CD4-positive, CD25-positive, alpha-beta regulatory T cell (primary cell): ENCODE data around the gene SLC16A3. TPM values are rescaled to one million over a fixed set of nuclear protein-coding genes. Genes with fewer than 3 reads are reported as not detected.
A peak's percentile ranks its signal among the peaks of the same experiment; 100 is the strongest.
"Not testable (repeated sequence)": the region's sequence is repeated elsewhere in the genome, so short reads cannot be mapped to it uniquely, and the experiment has no call there.

Experiments
- ATAC-seq, 2 donors: fragments of 150-1000 bp; cut with Tn5 transposase; one replicate each; pipeline ENCODE4 v1.10.0; 2021; ENCODE audit warnings: low read depth in 2 of 2, moderate number of reproducible peaks in 2 of 2, moderate library complexity in 1 of 2
- DNase-seq, 3 donors: peaks; one replicate each; pipeline versions ENCODE4 v3.0.0 to v3.0.0-alpha.2; 2012 to 2022; ENCODE audit warnings: mixed read lengths in 1 of 3
- H3K27ac ChIP-seq: one replicate; pipeline ENCODE4 v1.7.0; 2013; ENCODE audit warnings: mild to moderate bottlenecking, low read length; ENCODE audit not compliant: insufficient read depth, poor library complexity, severe bottlenecking
- H3K27me3 ChIP-seq: one replicate; pipeline ENCODE4 v1.7.0; 2013; ENCODE audit warnings: low read length; ENCODE audit not compliant: control insufficient read depth, insufficient read depth
- H3K36me3 ChIP-seq: one replicate; pipeline ENCODE4 v1.7.0; 2013; ENCODE audit warnings: mild to moderate bottlenecking, low read length, moderate library complexity; ENCODE audit not compliant: control insufficient read depth, insufficient read depth
- H3K4me1 ChIP-seq: 2 replicates; pipeline ENCODE4 v1.7.0; 2013; ENCODE audit warnings: mild to moderate bottlenecking, low read length; ENCODE audit not compliant: insufficient read depth, control insufficient read depth, poor library complexity, severe bottlenecking
- H3K4me3 ChIP-seq: one replicate; pipeline ENCODE4 v1.7.0; 2013; ENCODE audit warnings: low read depth, mild to moderate bottlenecking, low read length, moderate library complexity
- H3K9me3 ChIP-seq, 2 experiments: 1 replicate in 1 of 2; 2 replicates in 1 of 2; pipeline ENCODE4 v1.7.0; 2013; ENCODE audit warnings: low read length in 2 of 2, mild to moderate bottlenecking in 1 of 2, moderate library complexity in 1 of 2; ENCODE audit not compliant: control insufficient read depth in 2 of 2
- H3K27ac Mint-ChIP-seq, 3 donors: one replicate each; pipeline ENCODE4 v1.8.0; 2020 to 2022; ENCODE audit warnings: mild to moderate bottlenecking in 3 of 3, mixed read lengths in 3 of 3, moderate library complexity in 2 of 3
- H3K27me3 Mint-ChIP-seq: one replicate; pipeline ENCODE4 v1.8.0; 2022; ENCODE audit warnings: mild to moderate bottlenecking, mixed read lengths
- H3K36me3 Mint-ChIP-seq: one replicate; pipeline ENCODE4 v1.8.0; 2020; ENCODE audit warnings: mixed read lengths
- H3K4me1 Mint-ChIP-seq, 4 donors: one replicate each; pipeline ENCODE4 v1.8.0; 2020 to 2022; ENCODE audit warnings: mixed read lengths in 4 of 4, mild to moderate bottlenecking in 1 of 4
- H3K4me3 Mint-ChIP-seq, 4 donors: one replicate each; pipeline ENCODE4 v1.8.0; 2020 to 2022; ENCODE audit warnings: mild to moderate bottlenecking in 4 of 4, mixed read lengths in 4 of 4, moderate library complexity in 3 of 4
- H3K9me3 Mint-ChIP-seq, 7 donors: one replicate each; pipeline ENCODE4 v1.8.0; 2020 to 2022; ENCODE audit warnings: mixed read lengths in 7 of 7, mild to moderate bottlenecking in 3 of 7, moderate library complexity in 2 of 7
- polyA plus RNA-seq, 4 donors: library from polyadenylated mRNA; unstranded; fragments of 300-500 nt; fragmentation: Illumina TruSeq; gene quantifications; one replicate each; pipeline ENCODE4 v1.2.3, GENCODE V29; 2021
- total RNA-seq: library from RNA; stranded (reverse); gene quantifications from one replicate; pipeline ENCODE4 v1.2.3, GENCODE V29; 2022

Gene SLC16A3
- total and polyA plus RNA-seq, 5 donors from 2014 or later = 1.5 to 52.5 (median 2.3) TPM

GRCh38 chr17:82188001-82188961 lies 40.6 kb upstream of the SLC16A3 start:
- Histone ChIP-seq H3K4me1 (no peaks in the 10 kb centered on the region), H3K4me3 (no peak overlapping the region), H3K27ac (no peak overlapping the region), H3K9me3 (no peaks in the 10 kb centered on the region), H3K36me3 (peaks cover 5% of the 10 kb centered on the region), H3K27me3 (no peaks in the 10 kb centered on the region)
- Mint-ChIP-seq H3K27me3 (no peaks in the 10 kb centered on the region), H3K27ac (no peak overlapping the region), H3K4me3 (no peak overlapping the region), H3K36me3 (peaks cover 27% of the 10 kb centered on the region), H3K4me1 (no peaks in the 10 kb centered on the region), H3K9me3 (no peaks in the 10 kb centered on the region)
- DNase-seq (no peak), ATAC-seq (no peak)

DNA sequence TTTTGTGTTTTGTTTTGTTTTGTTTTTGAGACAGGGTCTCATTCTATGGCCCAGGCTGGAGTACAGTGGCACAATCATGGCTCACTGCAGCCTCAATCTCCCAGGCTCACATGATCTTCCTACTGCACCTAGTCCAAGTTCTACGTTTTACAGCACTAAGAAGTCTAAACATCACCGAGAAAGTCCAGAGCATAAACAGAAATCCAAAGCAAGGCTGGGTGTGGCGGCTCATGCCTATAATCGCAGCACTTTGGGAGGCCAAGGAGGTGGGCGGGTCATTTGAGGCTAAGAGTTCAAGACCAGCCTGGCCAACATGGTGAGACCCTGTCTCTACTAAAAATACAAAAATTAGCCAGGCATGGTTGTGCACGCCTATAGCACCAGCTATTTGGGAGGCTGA lies 35.8 kb upstream of the SLC16A3 start:
- Mint-ChIP-seq H3K4me3 (peak overlapping the region in 1 of 4 donors; percentile 61), H3K36me3 (peaks cover 43% of the 10 kb centered on the region)
- not testable (repeated sequence) for H3K9me3 Mint-ChIP-seq, ATAC-seq, DNase-seq, H3K27ac ChIP-seq, H3K27me3 ChIP-seq, H3K4me1 Mint-ChIP-seq, H3K9me3 ChIP-seq, H3K4me3 ChIP-seq, H3K4me1 ChIP-seq, H3K27ac Mint-ChIP-seq, H3K27me3 Mint-ChIP-seq
- peaks cover 19% of the 10 kb centered on the region for H3K36me3 ChIP-seq

DNA sequence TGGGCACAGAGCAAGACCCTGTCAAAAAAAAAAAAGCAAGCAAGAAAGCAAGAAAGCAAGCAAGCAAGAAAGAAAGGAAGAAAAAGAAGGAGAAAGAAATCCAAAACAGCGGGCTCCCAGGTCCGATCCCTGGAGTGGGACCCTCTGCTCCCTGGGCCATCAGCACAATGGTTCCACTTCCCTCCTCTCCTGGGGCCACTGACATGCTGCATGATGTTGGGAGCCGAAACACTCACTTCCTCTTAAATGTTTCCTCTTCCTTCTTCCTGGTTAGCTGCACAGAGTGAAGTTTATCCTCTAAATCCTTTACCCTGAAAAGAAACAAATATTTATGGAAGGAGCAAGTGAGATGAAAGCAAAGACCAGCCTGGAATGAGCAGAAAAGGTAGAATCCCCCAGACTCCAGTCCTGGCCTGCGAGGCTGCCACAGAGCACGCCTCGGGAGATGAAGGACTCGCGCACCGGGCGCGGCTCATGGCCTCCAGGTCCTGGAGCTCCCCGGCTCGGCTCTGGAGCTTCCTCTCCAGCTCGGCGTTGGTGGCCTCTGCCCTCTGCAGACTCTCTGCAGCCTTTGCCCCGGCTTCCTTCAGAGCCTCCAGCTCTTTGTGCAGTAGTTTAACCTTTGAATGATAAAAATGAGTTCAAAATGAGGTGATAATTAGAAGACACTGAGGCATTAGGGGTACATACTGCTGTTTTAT lies 35.2 kb upstream of the SLC16A3 start:
- Mint-ChIP-seq H3K36me3 (peaks cover 47% of the 10 kb centered on the region), H3K4me1 (peaks cover 6 to 15% (median 8%) of the 10 kb centered on the region in 4 donors), H3K9me3 (no peaks in the 10 kb centered on the region), H3K27ac (peak overlapping the region in 1 of 3 donors; percentile 69), H3K27me3 (no peaks in the 10 kb centered on the region), H3K4me3 (no peak overlapping the region)
- ATAC-seq (no peak), DNase-seq (no peak)
- Histone ChIP-seq H3K4me3 (no peak overlapping the region), H3K36me3 (peaks cover 19% of the 10 kb centered on the region), H3K27ac (no peak overlapping the region), H3K27me3 (no peaks in the 10 kb centered on the region), H3K4me1 (peaks cover 10% of the 10 kb centered on the region), H3K9me3 (no peaks in the 10 kb centered on the region)

- no peak overlapping the region for H3K27ac ChIP-seq
- peaks cover 47% of the 10 kb centered on the region for H3K36me3 Mint-ChIP-seq
- H3K4me1 Mint-ChIP-seq = peaks cover 6 to 16% (median 9%) of the 10 kb centered on the region in 4 donors
- peaks cover 12% of the 10 kb centered on the region for H3K4me1 ChIP-seq
- peaks cover 19% of the 10 kb centered on the region for H3K36me3 ChIP-seq
- no peak overlapping the region for H3K4me3 ChIP-seq
- no peaks in the 10 kb centered on the region for H3K9me3 Mint-ChIP-seq
- no peaks in the 10 kb centered on the region for H3K27me3 ChIP-seq
- H3K27me3 Mint-ChIP-seq = no peaks in the 10 kb centered on the region
- no peaks in the 10 kb centered on the region for H3K9me3 ChIP-seq
- H3K4me3 Mint-ChIP-seq = no peak overlapping the region
- ATAC-seq (no peak), DNase-seq (no peak)
- no peak overlapping the region for H3K27ac Mint-ChIP-seq
Observed at GRCh38 chr17:82194765-82195164, 34.1 kb upstream of the SLC16A3 start.

GRCh38 chr17:82195675-82196672 lies 32.9 kb upstream of the SLC16A3 start:
- Histone ChIP-seq H3K27ac (no peak overlapping the region), H3K27me3 (no peaks in the 10 kb centered on the region), H3K4me3 (no peak overlapping the region), H3K36me3 (peaks cover 19% of the 10 kb centered on the region), H3K9me3 (no peaks in the 10 kb centered on the region), H3K4me1 (peaks cover 24% of the 10 kb centered on the region)
- H3K36me3 Mint-ChIP-seq = peaks cover 47% of the 10 kb centered on the region
- H3K9me3 Mint-ChIP-seq = no peaks in the 10 kb centered on the region
- H3K27ac Mint-ChIP-seq = no peak overlapping the region
- no peak for ATAC-seq
- H3K27me3 Mint-ChIP-seq = no peaks in the 10 kb centered on the region
- peaks cover 11 to 28% (median 14%) of the 10 kb centered on the region in 4 donors for H3K4me1 Mint-ChIP-seq
- H3K4me3 Mint-ChIP-seq = no peak overlapping the region
- no peak for DNase-seq

- no peaks in the 10 kb centered on the region for H3K27me3 ChIP-seq
- H3K27ac Mint-ChIP-seq = peak overlapping the region; percentile 61 to 95 (median 83)
- H3K4me3 ChIP-seq = no peak overlapping the region
- no peaks in the 10 kb centered on the region for H3K9me3 ChIP-seq
- H3K36me3 Mint-ChIP-seq = peaks cover 33% of the 10 kb centered on the region
- no peaks in the 10 kb centered on the region for H3K27me3 Mint-ChIP-seq
- ATAC-seq = no peak
- H3K36me3 ChIP-seq = peaks cover 15% of the 10 kb centered on the region
- H3K4me3 Mint-ChIP-seq = peak overlapping the region; percentile 12 to 43 (median 32)
- peak in 1 of 3 donors; percentile 55 for DNase-seq
- no peaks in the 10 kb centered on the region for H3K9me3 Mint-ChIP-seq
- peaks cover 14 to 39% (median 15%) of the 10 kb centered on the region in 4 donors for H3K4me1 Mint-ChIP-seq
- peaks cover 31% of the 10 kb centered on the region for H3K4me1 ChIP-seq
- no peak overlapping the region for H3K27ac ChIP-seq
Observed at GRCh38 chr17:82198092-82198491, 30.8 kb upstream of the SLC16A3 start.

DNA sequence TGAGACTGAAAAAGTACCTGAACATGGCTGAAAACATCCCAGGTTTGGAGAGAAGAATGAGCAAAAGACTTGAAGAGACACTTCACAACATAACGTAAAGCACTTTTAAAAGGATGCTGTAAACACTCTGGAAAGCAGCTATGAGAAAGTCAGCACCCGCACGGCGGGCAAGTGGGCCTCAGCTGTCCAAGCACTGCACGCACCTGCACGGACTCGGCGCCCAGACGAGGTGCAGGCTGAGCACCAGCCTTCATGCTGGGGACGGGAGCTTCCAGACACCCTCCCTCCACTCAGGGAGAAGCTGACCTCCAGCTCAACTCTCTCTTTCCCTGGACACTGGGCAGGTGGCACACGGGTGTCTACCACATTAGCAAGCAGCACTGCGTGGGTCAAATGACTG lies 29.3 kb upstream of the SLC16A3 start:
- Mint-ChIP-seq H3K27me3 (no peaks in the 10 kb centered on the region), H3K9me3 (no peaks in the 10 kb centered on the region), H3K4me3 (no peak overlapping the region), H3K27ac (peak overlapping the region; percentile 94 to 97 (median 96)), H3K4me1 (peaks cover 15 to 44% (median 17%) of the 10 kb centered on the region in 4 donors), H3K36me3 (peaks cover 22% of the 10 kb centered on the region)
- Histone ChIP-seq H3K27me3 (no peaks in the 10 kb centered on the region), H3K27ac (no peak overlapping the region), H3K36me3 (peaks cover 6% of the 10 kb centered on the region), H3K4me1 (peaks cover 31% of the 10 kb centered on the region), H3K4me3 (no peak overlapping the region), H3K9me3 (no peaks in the 10 kb centered on the region)
- DNase-seq (no peak), ATAC-seq (no peak)
